ENCODE data around the gene OR8B12. TPM values are rescaled to one million over a fixed set of nuclear protein-coding genes. Genes with fewer than 3 reads are reported as not detected.

The OR8B12 gene
- total RNA-seq, 1 experiment from 2014 or later = not detected

DNA sequence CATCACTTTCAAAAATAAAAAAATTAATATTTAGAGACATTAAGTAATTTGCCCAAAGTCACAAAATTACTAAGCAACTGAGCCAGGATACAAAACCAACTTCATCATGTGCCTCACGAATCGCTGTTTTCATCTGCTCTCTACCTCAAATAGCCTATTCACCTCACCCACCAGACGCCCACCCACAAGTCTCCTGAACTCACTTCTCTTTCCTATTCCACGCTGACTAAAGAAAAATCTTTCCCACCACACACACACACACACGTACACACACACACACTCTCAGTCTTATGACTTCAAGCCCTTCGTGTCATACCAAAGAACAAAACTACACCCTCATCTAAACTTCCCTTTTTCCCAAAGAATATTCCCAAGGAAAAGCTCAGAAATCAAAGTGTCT is 2.2 kb downstream of the OR8B12 start:
- no TSS peak for BruUV-seq (replicated peaks)
- TF ChIP-seq, protein P1, sequence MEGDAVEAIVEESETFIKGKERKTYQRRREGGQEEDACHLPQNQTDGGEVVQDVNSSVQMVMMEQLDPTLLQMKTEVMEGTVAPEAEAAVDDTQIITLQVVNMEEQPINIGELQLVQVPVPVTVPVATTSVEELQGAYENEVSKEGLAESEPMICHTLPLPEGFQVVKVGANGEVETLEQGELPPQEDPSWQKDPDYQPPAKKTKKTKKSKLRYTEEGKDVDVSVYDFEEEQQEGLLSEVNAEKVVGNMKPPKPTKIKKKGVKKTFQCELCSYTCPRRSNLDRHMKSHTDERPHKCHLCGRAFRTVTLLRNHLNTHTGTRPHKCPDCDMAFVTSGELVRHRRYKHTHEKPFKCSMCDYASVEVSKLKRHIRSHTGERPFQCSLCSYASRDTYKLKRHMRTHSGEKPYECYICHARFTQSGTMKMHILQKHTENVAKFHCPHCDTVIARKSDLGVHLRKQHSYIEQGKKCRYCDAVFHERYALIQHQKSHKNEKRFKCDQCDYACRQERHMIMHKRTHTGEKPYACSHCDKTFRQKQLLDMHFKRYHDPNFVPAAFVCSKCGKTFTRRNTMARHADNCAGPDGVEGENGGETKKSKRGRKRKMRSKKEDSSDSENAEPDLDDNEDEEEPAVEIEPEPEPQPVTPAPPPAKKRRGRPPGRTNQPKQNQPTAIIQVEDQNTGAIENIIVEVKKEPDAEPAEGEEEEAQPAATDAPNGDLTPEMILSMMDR (IDR thresholded peaks at IDR 0.05; ENCODE audit: unreplicated experiment) = no peak

DNA sequence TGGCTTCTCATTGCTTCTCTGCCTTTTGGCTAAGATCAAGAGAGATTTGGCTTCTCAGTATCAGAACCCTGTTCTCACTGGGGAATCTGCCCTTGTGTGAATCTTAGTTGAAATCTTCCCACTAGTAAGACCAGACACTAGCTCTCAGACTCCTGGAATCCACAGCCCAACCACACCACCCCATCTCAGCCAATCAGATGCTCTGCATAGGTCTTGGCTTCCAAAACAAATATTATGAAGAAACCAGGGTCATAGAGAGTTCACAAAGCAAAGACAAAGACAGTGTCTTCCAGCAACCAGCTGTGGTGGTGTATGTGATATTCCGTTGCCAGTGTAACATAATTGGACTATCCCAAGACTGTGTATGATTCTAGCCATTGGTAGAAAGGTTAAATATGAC is 5.4 kb downstream of the OR8B12 start:
- BruUV-seq (replicated peaks) = no TSS peak
- peaks cover 15% of the 10 kb centered on the region for H3K27me3 Mint-ChIP-seq (ENCODE audit: insufficient read depth, unreplicated experiment)
- no peaks in the 10 kb centered on the region for H3K9me3 Mint-ChIP-seq (ENCODE audit: unreplicated experiment)
- no peak overlapping the region for H3K4me3 Mint-ChIP-seq (ENCODE audit: unreplicated experiment)
- peaks cover 6% of the 10 kb centered on the region for H3K36me3 Mint-ChIP-seq (ENCODE audit: insufficient read depth, unreplicated experiment)
- intact Hi-C loops (cut with micrococcal nuclease) = no loop called here
- ChIA-PET POLR2A (no interaction called here), CTCF (interaction anchor here (0.8 kb wide), 1 partner anchor 13 kb away, joined by 6 read pairs; no protein-coding TSS in a partner anchor)
- peaks cover 10% of the 10 kb centered on the region for H3K4me1 Mint-ChIP-seq (ENCODE audit: insufficient read depth, unreplicated experiment)
- TF ChIP-seq, protein P1 (IDR thresholded peaks at IDR 0.05; ENCODE audit: unreplicated experiment) = no peak
- DNase-seq (ENCODE audit: unreplicated experiment) = peak; percentile 58
- H3K27ac Mint-ChIP-seq (ENCODE audit: low read depth, unreplicated experiment) = no peak overlapping the region

More for the DNA sequence above, 2.2 kb downstream of the OR8B12 start:
- no peak overlapping the region for H3K27ac Mint-ChIP-seq (ENCODE audit: low read depth, unreplicated experiment)
- CTCF ChIA-PET = interaction anchor here (0.7 kb wide), 1 partner anchor 166 kb away, joined by 3 read pairs; no protein-coding TSS in a partner anchor
- H3K36me3 Mint-ChIP-seq (ENCODE audit: insufficient read depth, unreplicated experiment) = peaks cover under 1% of the 10 kb centered on the region
- H3K4me3 Mint-ChIP-seq (ENCODE audit: unreplicated experiment) = no peak overlapping the region
- intact Hi-C loops (cut with micrococcal nuclease) = no loop called here
- peaks cover 7% of the 10 kb centered on the region for H3K4me1 Mint-ChIP-seq (ENCODE audit: insufficient read depth, unreplicated experiment)
- no peak for DNase-seq (ENCODE audit: unreplicated experiment)
- H3K27me3 Mint-ChIP-seq (ENCODE audit: insufficient read depth, unreplicated experiment) = peaks cover 42% of the 10 kb centered on the region
- POLR2A ChIA-PET = no interaction called here
- no peaks in the 10 kb centered on the region for H3K9me3 Mint-ChIP-seq (ENCODE audit: unreplicated experiment)

DNA sequence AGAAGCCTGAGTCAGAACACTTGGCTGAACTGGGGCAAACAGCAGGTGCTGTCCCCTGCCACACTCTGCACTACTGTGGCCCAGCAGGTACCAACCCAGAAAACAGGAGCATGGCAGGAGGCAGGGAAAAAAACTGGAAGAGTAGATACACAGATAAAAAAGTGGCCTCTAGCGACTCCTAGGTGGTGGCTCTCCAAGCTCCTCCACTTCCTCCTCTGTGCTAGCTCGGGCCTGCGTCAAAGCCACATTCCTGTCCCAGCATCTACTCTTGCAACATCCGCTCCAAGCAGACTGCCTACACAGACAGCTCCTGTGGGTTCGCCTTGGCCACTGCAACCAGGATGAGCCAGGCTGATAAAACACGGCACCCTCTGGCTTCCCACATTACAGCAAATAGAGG is 6.9 kb downstream of the OR8B12 start:
- peaks cover 10% of the 10 kb centered on the region for H3K4me1 Mint-ChIP-seq (ENCODE audit: insufficient read depth, unreplicated experiment)
- no TSS peak for BruUV-seq (replicated peaks)
- peak; percentile 67 for DNase-seq (ENCODE audit: unreplicated experiment)
- H3K27me3 Mint-ChIP-seq (ENCODE audit: insufficient read depth, unreplicated experiment) = peaks cover 7% of the 10 kb centered on the region
- intact Hi-C loops (cut with micrococcal nuclease) = no loop called here
- H3K4me3 Mint-ChIP-seq (ENCODE audit: unreplicated experiment) = no peak overlapping the region
- ChIA-PET POLR2A (no interaction called here), CTCF (no interaction called here)
- peaks cover 6% of the 10 kb centered on the region for H3K36me3 Mint-ChIP-seq (ENCODE audit: insufficient read depth, unreplicated experiment)
- TF ChIP-seq, protein P1 (IDR thresholded peaks at IDR 0.05; ENCODE audit: unreplicated experiment) = no peak
- no peak overlapping the region for H3K27ac Mint-ChIP-seq (ENCODE audit: low read depth, unreplicated experiment)
- no peaks in the 10 kb centered on the region for H3K9me3 Mint-ChIP-seq (ENCODE audit: unreplicated experiment)

DNA sequence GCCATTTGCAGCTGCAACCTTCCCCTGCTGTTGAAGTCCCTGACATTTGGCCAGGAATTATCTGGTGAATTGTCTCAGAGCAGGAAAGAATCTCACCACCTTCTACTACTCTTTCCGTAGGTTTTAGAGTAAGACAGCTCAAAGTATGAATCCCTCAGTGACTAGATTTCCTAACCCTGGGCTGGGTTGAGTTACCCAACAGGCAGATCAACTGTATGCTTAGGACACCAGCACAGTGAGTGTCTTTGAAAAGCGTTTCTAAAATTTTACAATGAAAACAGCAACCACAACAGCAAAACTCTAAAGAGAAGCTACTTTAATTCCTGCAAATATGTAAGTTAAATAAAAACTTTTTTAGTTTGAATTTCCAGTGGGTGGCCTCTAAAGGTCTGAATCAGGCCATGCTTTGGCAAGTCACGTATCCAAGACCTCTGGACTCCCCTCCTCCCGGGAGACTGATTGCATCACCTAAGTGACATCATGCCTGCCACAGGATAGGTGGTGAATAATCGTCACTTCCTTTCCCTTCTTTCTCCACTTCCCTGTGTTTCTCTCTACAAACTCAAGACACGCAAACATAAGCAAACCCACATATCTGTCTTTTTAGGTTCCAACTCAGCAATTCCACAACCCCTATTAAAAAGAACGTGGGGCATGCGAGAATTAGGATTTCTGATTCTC is 7.8 kb downstream of the OR8B12 start:
- CTCF ChIA-PET = no interaction called here
- Mint-ChIP-seq H3K4me3 (ENCODE audit: unreplicated experiment) (no peak overlapping the region), H3K27ac (ENCODE audit: low read depth, unreplicated experiment) (no peak overlapping the region)

More for the DNA sequence above, 7.8 kb downstream of the OR8B12 start:
- TF ChIP-seq, protein P1 (IDR thresholded peaks at IDR 0.05; ENCODE audit: unreplicated experiment) = no peak
- H3K9me3 Mint-ChIP-seq (ENCODE audit: unreplicated experiment) = no peaks in the 10 kb centered on the region
- peaks cover 15% of the 10 kb centered on the region for H3K27me3 Mint-ChIP-seq (ENCODE audit: insufficient read depth, unreplicated experiment)
- no peak for DNase-seq (ENCODE audit: unreplicated experiment)
- no TSS peak for BruUV-seq (replicated peaks)
- intact Hi-C loops (cut with micrococcal nuclease) = no loop called here
- H3K4me1 Mint-ChIP-seq (ENCODE audit: insufficient read depth, unreplicated experiment) = peaks cover 10% of the 10 kb centered on the region
- H3K36me3 Mint-ChIP-seq (ENCODE audit: insufficient read depth, unreplicated experiment) = peaks cover 6% of the 10 kb centered on the region
- POLR2A ChIA-PET = no interaction called here
